C4-2B (cell line): ENCODE data around the gene PARD3.

Experiments used
- CTCF ChIP-seq: fragments of 450-650 bp; conservative IDR thresholded peaks from 2 replicates; pipeline ENCODE4 v1.5.1; 2017; ENCODE audit warnings: mild to moderate bottlenecking
- ZFX ChIP-seq: fragments of 450-650 bp; IDR thresholded peaks from 2 replicates; pipeline ENCODE4 v1.6.1; 2017

GRCh38 chr10:34408381-34408780, 406.7 kb downstream of the PARD3 start:
- TF ChIP-seq CTCF (no peak), ZFX (no peak)
